ENCODE results near the gene CHML. TPM values are rescaled to one million over a fixed set of nuclear protein-coding genes. Genes with fewer than 3 reads are reported as not detected.

Gene CHML
- total RNA-seq, 4 donors from 2014 or later: 4.2 to 9.0 (median 6.3) TPM

- Histone ChIP-seq H3K36me3 (no peaks in the 10 kb centered on the region), H3K9me3 (no peaks in the 10 kb centered on the region), H3K4me3 (no peak overlapping the region), H3K4me1 (no peaks in the 10 kb centered on the region), H3K27ac (no peak overlapping the region), H3K27me3 (no peaks in the 10 kb centered on the region)
- intact Hi-C loops (cut with DNase I): no loop called here
- TF ChIP-seq POLR2A (IDR thresholded peaks at IDR 0.05): no peak
- TF ChIP-seq, protein P1, sequence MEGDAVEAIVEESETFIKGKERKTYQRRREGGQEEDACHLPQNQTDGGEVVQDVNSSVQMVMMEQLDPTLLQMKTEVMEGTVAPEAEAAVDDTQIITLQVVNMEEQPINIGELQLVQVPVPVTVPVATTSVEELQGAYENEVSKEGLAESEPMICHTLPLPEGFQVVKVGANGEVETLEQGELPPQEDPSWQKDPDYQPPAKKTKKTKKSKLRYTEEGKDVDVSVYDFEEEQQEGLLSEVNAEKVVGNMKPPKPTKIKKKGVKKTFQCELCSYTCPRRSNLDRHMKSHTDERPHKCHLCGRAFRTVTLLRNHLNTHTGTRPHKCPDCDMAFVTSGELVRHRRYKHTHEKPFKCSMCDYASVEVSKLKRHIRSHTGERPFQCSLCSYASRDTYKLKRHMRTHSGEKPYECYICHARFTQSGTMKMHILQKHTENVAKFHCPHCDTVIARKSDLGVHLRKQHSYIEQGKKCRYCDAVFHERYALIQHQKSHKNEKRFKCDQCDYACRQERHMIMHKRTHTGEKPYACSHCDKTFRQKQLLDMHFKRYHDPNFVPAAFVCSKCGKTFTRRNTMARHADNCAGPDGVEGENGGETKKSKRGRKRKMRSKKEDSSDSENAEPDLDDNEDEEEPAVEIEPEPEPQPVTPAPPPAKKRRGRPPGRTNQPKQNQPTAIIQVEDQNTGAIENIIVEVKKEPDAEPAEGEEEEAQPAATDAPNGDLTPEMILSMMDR (IDR thresholded peaks at IDR 0.05): no peak
- 64 to 71% methylated on average over 3 of the region's 3 CpGs for WGBS, 2 donors
- DNase-seq: no peak
Observed at GRCh38 chr1:241679961-241680360, 39.8 kb upstream of the CHML start.

GRCh38 chr1:241679404-241679803 is 39.2 kb upstream of the CHML start:
- DNase-seq: no peak
- 34 to 61% methylated on average over 2 to 4 of the region's 4 CpGs for WGBS, 2 donors
- Histone ChIP-seq H3K4me3 (no peak overlapping the region), H3K9me3 (no peaks in the 10 kb centered on the region), H3K27me3 (no peaks in the 10 kb centered on the region), H3K27ac (no peak overlapping the region), H3K36me3 (no peaks in the 10 kb centered on the region), H3K4me1 (no peaks in the 10 kb centered on the region)
- TF ChIP-seq POLR2A (IDR thresholded peaks at IDR 0.05): no peak
- TF ChIP-seq, protein P1 (IDR thresholded peaks at IDR 0.05): no peak
- intact Hi-C loops (cut with DNase I): no loop called here

DNA sequence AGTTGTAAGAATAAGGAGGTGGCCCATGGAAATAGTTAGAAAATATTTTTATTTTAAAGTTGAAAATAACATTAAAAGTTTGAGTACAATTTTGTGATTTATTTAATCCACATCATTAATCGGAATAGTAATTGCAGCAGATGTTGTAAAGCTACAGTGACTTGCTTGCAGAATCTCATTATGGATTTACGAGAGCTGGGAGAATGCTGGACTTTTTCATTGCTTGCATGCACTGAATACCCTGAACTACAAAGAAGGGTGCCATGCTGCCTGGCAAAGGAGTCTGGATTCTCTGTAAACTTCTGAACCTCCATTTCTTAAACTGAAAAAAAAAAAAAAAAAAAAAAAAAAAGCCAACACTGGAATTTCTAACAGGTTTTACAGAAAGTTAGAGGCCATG is 38.4 kb upstream of the CHML start:
- H3K4me3 ChIP-seq: no peak overlapping the region
- no peaks in the 10 kb centered on the region for H3K36me3 ChIP-seq
- TF ChIP-seq POLR2A (IDR thresholded peaks at IDR 0.05): no peak
- TF ChIP-seq, protein P1 (IDR thresholded peaks at IDR 0.05): no peak
- intact Hi-C loops (cut with DNase I): no loop called here
- no peaks in the 10 kb centered on the region for H3K27me3 ChIP-seq
- no peaks in the 10 kb centered on the region for H3K9me3 ChIP-seq
- H3K4me1 ChIP-seq: no peaks in the 10 kb centered on the region
- DNase-seq: no peak
- WGBS, 2 donors: 85% methylated on average over 2 of the region's 2 CpGs
- H3K27ac ChIP-seq: no peak overlapping the region

DNA sequence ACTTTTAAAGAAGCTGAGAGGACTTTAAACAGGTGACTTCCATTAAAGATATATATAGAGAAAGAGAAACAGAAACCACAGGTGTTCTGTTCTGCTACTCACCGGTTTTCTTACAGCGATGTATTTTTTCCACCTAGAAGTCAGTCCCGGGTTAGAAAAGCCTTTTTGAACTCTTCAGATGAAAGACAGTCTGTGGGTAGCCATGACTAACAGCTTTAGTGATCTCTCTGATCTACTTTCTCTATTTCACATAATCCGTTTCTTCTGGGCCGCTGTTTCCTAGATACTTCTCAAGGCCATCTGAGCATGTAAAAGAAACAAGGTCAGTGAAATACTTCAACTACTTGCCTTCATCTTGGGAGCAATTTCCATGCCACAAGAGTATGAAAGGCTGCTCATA is 37.0 kb upstream of the CHML start:
- no peaks in the 10 kb centered on the region for H3K36me3 ChIP-seq
- 65 to 87% methylated on average over 5 of the region's 5 CpGs for WGBS, 2 donors
- TF ChIP-seq POLR2A (IDR thresholded peaks at IDR 0.05): no peak
- TF ChIP-seq, protein P1 (IDR thresholded peaks at IDR 0.05): no peak
- DNase-seq: no peak
- no peak overlapping the region for H3K4me3 ChIP-seq
- intact Hi-C loops (cut with DNase I): no loop called here
- H3K4me1 ChIP-seq: no peaks in the 10 kb centered on the region
- no peaks in the 10 kb centered on the region for H3K9me3 ChIP-seq
- no peak overlapping the region for H3K27ac ChIP-seq
- H3K27me3 ChIP-seq: no peaks in the 10 kb centered on the region

DNA sequence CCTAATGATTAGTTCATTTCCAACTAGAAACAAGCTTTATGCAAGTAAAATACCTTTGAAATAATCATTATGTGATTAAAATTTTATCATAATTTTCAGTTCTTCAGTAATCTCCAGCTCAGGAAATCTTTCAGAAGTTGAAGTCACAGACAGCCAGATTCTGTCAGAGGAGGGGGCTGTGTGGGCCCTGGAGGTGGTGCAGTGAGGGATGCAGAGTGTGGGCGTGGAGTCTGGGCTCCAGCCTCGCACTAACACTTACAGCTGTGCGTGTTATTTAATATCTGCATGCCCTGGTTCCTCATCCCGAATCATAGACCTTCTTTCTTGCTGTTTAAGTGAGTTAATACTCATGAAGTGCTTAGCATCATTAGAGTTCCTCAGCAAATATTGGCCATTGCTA is 35.8 kb upstream of the CHML start:
- Histone ChIP-seq H3K4me1 (no peaks in the 10 kb centered on the region), H3K27me3 (no peaks in the 10 kb centered on the region), H3K4me3 (no peak overlapping the region), H3K36me3 (no peaks in the 10 kb centered on the region), H3K9me3 (no peaks in the 10 kb centered on the region), H3K27ac (no peak overlapping the region)
- intact Hi-C loops (cut with DNase I): no loop called here
- no peak for TF ChIP-seq POLR2A (IDR thresholded peaks at IDR 0.05)
- TF ChIP-seq, protein P1 (IDR thresholded peaks at IDR 0.05): no peak
- no peak for DNase-seq
- 70 to 84% methylated on average over 4 of the region's 4 CpGs for WGBS, 2 donors

Data from esophagus squamous epithelium (tissue), 5 donors.